Esophagus squamous epithelium (tissue), 5 donors: ENCODE measurements around the gene CHD2. TPM values are rescaled to one million over a fixed set of nuclear protein-coding genes. Genes with fewer than 3 reads are reported as not detected.

Experiments
- DNase-seq: peaks from one replicate; lab custom pipeline; 2025; lab: John Stamatoyannopoulos, UW
- H3K27ac ChIP-seq, 4 donors: fragments of 200-600 bp; sonication (generic); one replicate each; pipeline ENCODE4 v1.5.1; 2016 to 2019; ENCODE audit warnings: mild to moderate bottlenecking in 1 of 4
- H3K27me3 ChIP-seq, 4 donors: fragments of 200-600 bp; sonication (generic); 1 replicate in 3 of 4; 2 replicates in 1 of 4; pipeline versions ENCODE4 v1.5.1 to v1.6.0; 2017 to 2021; ENCODE audit warnings: antibody characterized with exemption in 1 of 4
- H3K36me3 ChIP-seq, 3 donors: fragments of 200-600 bp; sonication (generic); one replicate each; pipeline ENCODE4 v1.5.1; 2016 to 2019
- H3K4me1 ChIP-seq, 3 donors: fragments of 200-600 bp; sonication (generic); one replicate each; pipeline ENCODE4 v1.5.1; 2017 to 2019
- H3K4me3 ChIP-seq, 4 donors: fragments of 200-600 bp; sonication (generic); 1 replicate in 3 of 4; 2 replicates in 1 of 4; pipeline ENCODE4 v1.5.1; 2016 to 2019; ENCODE audit warnings: mild to moderate bottlenecking in 2 of 4, moderate library complexity in 1 of 4
- H3K9me3 ChIP-seq, 3 donors: fragments of 200-600 bp; sonication (generic); one replicate each; pipeline ENCODE4 v1.5.1; 2016 to 2019
- POLR2A ChIP-seq, 4 donors: fragments of 450-650 bp; IDR thresholded peaks; one replicate each; pipeline ENCODE4 v1.6.1; 2017; ENCODE audit warnings: antibody characterized with exemption in 4 of 4, mild to moderate bottlenecking in 4 of 4, moderate library complexity in 3 of 4
- WGBS, 2 donors: methylation state at CpG; one replicate each; pipeline ENCODE4 v1.1.5; 2018; 5-methylcytosine and 5-hydroxymethylcytosine counted together
- intact Hi-C: fragments of 100-400 bp; cut with DNase I; formaldehyde crosslinking; loops from one replicate; pipeline ENCODE4 v1.15.0; 2022
- total RNA-seq, 4 donors: library from RNA; depleted of rRNA; stranded (reverse); fragments of >200 nt; gene quantifications; one replicate each; pipeline ENCODE4 v1.1.0, GENCODE V29; 2016
- TF ChIP-seq, protein P1 (sequence below), 6 experiments: fragments of 450-650 bp in 4 of 6; fragments of 200-600 bp in 2 of 6; sonication (generic) in 2 of 6; IDR thresholded peaks; one replicate each; pipeline ENCODE4 v1.5.1; 2016 to 2019; ENCODE audit warnings: antibody characterized with exemption in 6 of 6, mild to moderate bottlenecking in 4 of 6, moderate library complexity in 4 of 6
- donor health status: DM: yes; HTN: yes; CAD: no.

The CHD2 gene
- total RNA-seq, 4 donors from 2014 or later, result 36.1 to 132 (median 74.8) TPM

- no peak for TF ChIP-seq POLR2A (IDR thresholded peaks at IDR 0.05)
- TF ChIP-seq, protein P1, sequence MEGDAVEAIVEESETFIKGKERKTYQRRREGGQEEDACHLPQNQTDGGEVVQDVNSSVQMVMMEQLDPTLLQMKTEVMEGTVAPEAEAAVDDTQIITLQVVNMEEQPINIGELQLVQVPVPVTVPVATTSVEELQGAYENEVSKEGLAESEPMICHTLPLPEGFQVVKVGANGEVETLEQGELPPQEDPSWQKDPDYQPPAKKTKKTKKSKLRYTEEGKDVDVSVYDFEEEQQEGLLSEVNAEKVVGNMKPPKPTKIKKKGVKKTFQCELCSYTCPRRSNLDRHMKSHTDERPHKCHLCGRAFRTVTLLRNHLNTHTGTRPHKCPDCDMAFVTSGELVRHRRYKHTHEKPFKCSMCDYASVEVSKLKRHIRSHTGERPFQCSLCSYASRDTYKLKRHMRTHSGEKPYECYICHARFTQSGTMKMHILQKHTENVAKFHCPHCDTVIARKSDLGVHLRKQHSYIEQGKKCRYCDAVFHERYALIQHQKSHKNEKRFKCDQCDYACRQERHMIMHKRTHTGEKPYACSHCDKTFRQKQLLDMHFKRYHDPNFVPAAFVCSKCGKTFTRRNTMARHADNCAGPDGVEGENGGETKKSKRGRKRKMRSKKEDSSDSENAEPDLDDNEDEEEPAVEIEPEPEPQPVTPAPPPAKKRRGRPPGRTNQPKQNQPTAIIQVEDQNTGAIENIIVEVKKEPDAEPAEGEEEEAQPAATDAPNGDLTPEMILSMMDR (IDR thresholded peaks at IDR 0.05), result no peak
- H3K27me3 ChIP-seq, result no peaks in the 10 kb centered on the region
- no peak overlapping the region for H3K4me3 ChIP-seq
- intact Hi-C loops, result no loop called here
- H3K9me3 ChIP-seq, result no peaks in the 10 kb centered on the region
- H3K27ac ChIP-seq, result no peak overlapping the region
- no peaks in the 10 kb centered on the region for H3K4me1 ChIP-seq
- peaks cover 51 to 100% (median 72%) of the 10 kb centered on the region in 3 donors for H3K36me3 ChIP-seq
- WGBS, 2 donors, result 68 to 82% methylated on average over 4 of the region's 4 CpGs
- no peak for DNase-seq
Observed at GRCh38 chr15:93005133-93005532, 105.0 kb downstream of the CHD2 start.

GRCh38 chr15:93007994-93008393 lies 107.9 kb downstream of the CHD2 start:
- intact Hi-C loops, result no loop called here
- no peak for DNase-seq
- Histone ChIP-seq H3K27ac (no peak overlapping the region), H3K9me3 (no peaks in the 10 kb centered on the region), H3K27me3 (no peaks in the 10 kb centered on the region), H3K4me3 (no peak overlapping the region), H3K36me3 (peaks cover 46 to 100% (median 69%) of the 10 kb centered on the region in 3 donors), H3K4me1 (no peaks in the 10 kb centered on the region)
- no peak for TF ChIP-seq POLR2A (IDR thresholded peaks at IDR 0.05)
- TF ChIP-seq, protein P1 (IDR thresholded peaks at IDR 0.05), result no peak
- WGBS, 2 donors, result 83 to 100% methylated on average over 2 to 3 of the region's 3 CpGs

- Histone ChIP-seq H3K36me3 (peaks cover 29 to 100% (median 86%) of the 10 kb centered on the region in 3 donors), H3K4me3 (no peak overlapping the region), H3K27ac (no peak overlapping the region), H3K4me1 (no peaks in the 10 kb centered on the region), H3K27me3 (no peaks in the 10 kb centered on the region), H3K9me3 (no peaks in the 10 kb centered on the region)
- DNase-seq, result no peak
- no peak for TF ChIP-seq POLR2A (IDR thresholded peaks at IDR 0.05)
- TF ChIP-seq, protein P1 (IDR thresholded peaks at IDR 0.05), result no peak
- intact Hi-C loops, result no loop called here
- WGBS, 2 donors, result 100% methylated on average over 1 of the region's 1 CpG
Observed at GRCh38 chr15:93012786-93013185, 112.7 kb downstream of the CHD2 start.

DNA sequence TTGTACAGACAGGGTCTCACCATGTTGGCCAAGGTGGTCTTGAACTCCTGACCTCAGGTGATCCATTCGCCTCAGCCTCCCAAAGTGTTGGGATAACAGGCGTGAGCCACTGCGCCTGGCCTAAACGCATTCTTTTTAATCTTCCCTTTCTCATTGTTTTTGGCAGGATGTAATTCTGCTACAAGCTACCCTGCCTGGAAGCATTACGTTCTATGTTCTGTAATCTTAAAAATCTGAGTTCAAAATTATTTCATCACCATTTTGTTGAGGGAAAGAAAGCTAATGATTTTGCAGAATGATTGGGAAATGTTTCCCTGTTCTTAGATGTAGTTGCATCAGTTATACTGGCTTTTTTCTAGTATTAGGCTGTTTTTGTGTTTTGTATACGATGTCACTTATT lies 117.4 kb downstream of the CHD2 start:
- Histone ChIP-seq H3K27ac (no peak overlapping the region), H3K4me3 (no peak overlapping the region), H3K9me3 (no peaks in the 10 kb centered on the region), H3K27me3 (no peaks in the 10 kb centered on the region), H3K36me3 (peaks cover 27 to 100% (median 79%) of the 10 kb centered on the region in 3 donors), H3K4me1 (no peaks in the 10 kb centered on the region)
- no peak for DNase-seq
- 81 to 89% methylated on average over 6 of the region's 6 CpGs for WGBS, 2 donors
- TF ChIP-seq, protein P1 (IDR thresholded peaks at IDR 0.05), result no peak
- intact Hi-C loops, result no loop called here

DNA sequence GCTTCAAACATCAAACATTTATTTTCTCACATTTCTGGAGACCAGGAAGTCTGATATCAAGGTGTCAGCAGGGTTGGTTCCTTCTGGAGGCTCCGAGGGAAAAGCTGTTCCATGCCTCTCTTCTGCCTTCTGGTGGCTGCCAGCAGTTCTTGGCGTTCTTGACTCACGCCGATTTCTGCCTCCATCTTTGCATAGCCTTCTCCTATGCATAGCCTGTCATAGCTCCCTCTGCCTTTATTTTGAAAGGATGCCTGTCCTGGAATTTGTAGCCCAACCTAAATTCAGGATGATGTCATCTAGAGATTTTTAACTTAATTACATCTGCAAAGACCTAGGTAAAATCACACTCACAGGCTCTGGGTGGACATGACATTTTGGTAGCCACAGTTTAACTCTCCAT lies 118.5 kb downstream of the CHD2 start:
- Histone ChIP-seq H3K27me3 (no peaks in the 10 kb centered on the region), H3K36me3 (peaks cover 31 to 100% (median 71%) of the 10 kb centered on the region in 3 donors), H3K4me1 (no peaks in the 10 kb centered on the region), H3K27ac (no peak overlapping the region), H3K9me3 (no peaks in the 10 kb centered on the region), H3K4me3 (no peak overlapping the region)
- TF ChIP-seq, protein P1 (IDR thresholded peaks at IDR 0.05), result peak in 1 of 6 experiments; percentile 20
- TF ChIP-seq POLR2A (IDR thresholded peaks at IDR 0.05), result no peak
- 84 to 89% methylated on average over 4 of the region's 4 CpGs for WGBS, 2 donors
- DNase-seq, result no peak
- intact Hi-C loops, result no loop called here
